Urinary bladder (tissue), 4 donors: ENCODE data around the gene RPL36AL. TPM values are rescaled to one million over a fixed set of nuclear protein-coding genes. Genes with fewer than 3 reads are reported as not detected.

Source experiments
- DNase-seq: peaks from one replicate; pipeline ENCODE4 v3.0.0-alpha.2; 2015; ENCODE audit errors: extremely low spot score
- H3K27ac ChIP-seq: one replicate; pipeline ENCODE4 v1.5.1; 2013; ENCODE audit warnings: low read depth, mild to moderate bottlenecking, moderate library complexity
- H3K36me3 ChIP-seq: one replicate; pipeline ENCODE4 v1.6.1; 2013; ENCODE audit warnings: mild to moderate bottlenecking, moderate library complexity; ENCODE audit not compliant: insufficient read depth
- H3K4me1 ChIP-seq: one replicate; pipeline ENCODE4 v1.6.1; 2013; ENCODE audit warnings: mild to moderate bottlenecking, moderate library complexity; ENCODE audit not compliant: insufficient read depth
- H3K4me3 ChIP-seq: one replicate; pipeline ENCODE4 v1.5.1; 2013; ENCODE audit warnings: low read depth, low read length
- WGBS: extraction: QIAGEN DNeasy Blood & Tissue Kit; methylation state at CpG from one replicate; pipeline ENCODE4 v1.1.7; 2013; 5-methylcytosine and 5-hydroxymethylcytosine counted together
- polyA plus RNA-seq: library from polyadenylated mRNA; stranded (reverse); fragments of 200-250 nt; gene quantifications from one replicate; pipeline ENCODE4 v1.2.3, GENCODE V29; 2013
- small RNA-seq: library from RNA; depleted of rRNA; stranded (forward); fragments of <200 nt; gene quantifications from one replicate; pipeline ENCODE3, GENCODE V24; 2014
- total RNA-seq: library from RNA; depleted of rRNA; stranded (reverse); fragments of >200 nt; gene quantifications from one replicate; pipeline ENCODE4 v1.2.3, GENCODE V29; 2014
- donor health status: healthy with polysubstance abuse.
- donor health status: healthy.

Gene RPL36AL
- total and polyA plus RNA-seq, 2 donors, result 122 to 349 TPM

- H3K4me3 ChIP-seq, result no peak overlapping the region
- 91% methylated on average over 4 of the region's 4 CpGs for WGBS
- peaks cover 8% of the 10 kb centered on the region for H3K36me3 ChIP-seq
These were observed 38.1 kb downstream of the RPL36AL start for GRCh38 chr14:49582113-49582977.

DNA sequence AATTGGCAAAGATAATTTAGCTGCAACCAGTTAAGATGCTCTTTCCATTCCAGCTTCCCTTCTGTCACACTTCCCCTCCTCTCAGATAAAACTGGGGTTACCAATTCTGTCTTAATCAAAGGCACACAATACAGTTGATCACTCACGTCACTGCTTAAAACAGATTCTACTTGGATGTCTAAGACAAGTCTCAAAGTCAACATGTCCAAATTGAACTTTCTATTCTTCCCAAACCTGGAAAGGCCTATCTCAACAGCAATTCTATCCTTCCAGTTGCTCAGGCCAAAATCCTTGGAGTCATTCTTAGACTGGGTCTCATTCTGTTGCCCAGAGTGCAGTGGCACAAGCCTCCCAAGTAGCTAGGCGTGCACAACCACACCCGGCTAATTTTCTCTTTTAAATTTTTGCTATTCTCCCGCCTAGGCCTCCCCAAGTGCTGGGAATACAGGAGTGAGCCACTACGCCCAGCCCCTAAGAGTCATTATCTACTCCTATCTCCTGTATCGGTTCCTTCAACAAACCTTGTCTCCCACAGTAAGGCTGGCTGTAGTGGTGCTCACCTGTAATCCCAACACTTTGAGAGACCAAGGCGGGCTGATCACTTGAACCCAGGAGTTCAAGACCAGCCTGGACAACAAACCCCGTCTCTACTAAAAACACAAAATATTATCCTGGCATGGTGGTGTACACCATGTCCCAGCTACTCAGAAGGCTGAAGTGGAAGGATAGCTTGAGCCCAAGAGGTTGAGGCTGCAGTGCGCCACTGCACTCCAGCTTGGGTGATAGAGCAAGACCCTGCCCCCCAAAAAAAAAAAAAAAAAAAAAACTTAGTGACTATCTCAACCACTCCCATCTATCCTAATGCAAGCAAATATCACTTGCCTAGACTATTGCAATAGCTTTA lies 39.0 kb downstream of the RPL36AL start:
- no peak overlapping the region for H3K27ac ChIP-seq
- WGBS, result 85% methylated on average over 9 of the region's 9 CpGs
- no peaks in the 10 kb centered on the region for H3K4me1 ChIP-seq
- no peak for DNase-seq
- no peak overlapping the region for H3K4me3 ChIP-seq
- peaks cover 9% of the 10 kb centered on the region for H3K36me3 ChIP-seq

More at GRCh38 chr14:49582113-49582977, 38.1 kb downstream of the RPL36AL start:
- no peak for DNase-seq
- Histone ChIP-seq H3K27ac (no peak overlapping the region), H3K4me1 (no peaks in the 10 kb centered on the region)

DNA sequence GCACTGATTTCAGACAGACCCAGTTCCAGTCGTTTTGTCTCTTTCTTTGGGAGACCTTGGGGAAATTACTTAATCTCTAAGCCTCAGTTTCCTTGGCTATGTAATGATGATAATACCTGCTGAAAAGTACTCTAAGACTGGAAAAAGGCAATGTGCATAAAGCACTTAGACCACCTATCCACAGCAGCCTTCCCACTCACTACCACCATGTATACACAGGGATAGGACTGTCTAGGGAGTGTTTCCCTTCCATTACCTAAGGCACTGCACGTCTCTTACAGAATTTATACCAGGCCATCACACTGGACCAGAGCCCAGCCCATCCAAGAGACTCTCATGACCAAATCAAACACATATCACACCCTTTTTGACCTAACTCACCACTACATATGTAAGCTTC lies 40.6 kb downstream of the RPL36AL start:
- DNase-seq, result no peak
- Histone ChIP-seq H3K36me3 (peaks cover 10% of the 10 kb centered on the region), H3K4me3 (no peak overlapping the region), H3K27ac (no peak overlapping the region), H3K4me1 (no peaks in the 10 kb centered on the region)
- 86% methylated on average over 2 of the region's 2 CpGs for WGBS

DNA sequence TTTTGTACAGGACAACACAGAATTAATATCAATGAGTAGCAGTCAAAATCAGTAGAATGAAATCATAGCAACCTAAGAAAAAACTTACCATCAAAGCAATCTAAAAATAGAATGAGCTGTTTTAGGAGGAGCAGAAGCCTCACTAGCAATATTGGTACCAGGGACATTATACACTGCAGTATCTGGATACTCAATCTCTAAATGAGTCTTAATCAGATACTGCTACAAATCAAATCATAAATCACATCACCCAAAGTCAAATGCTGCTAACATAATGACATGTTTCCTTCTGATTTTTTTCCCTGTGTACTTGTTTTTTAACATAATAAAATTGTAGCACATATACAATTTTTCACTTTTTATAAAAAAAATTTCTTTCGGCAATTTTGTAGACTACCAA lies 42.3 kb downstream of the RPL36AL start:
- Histone ChIP-seq H3K4me1 (no peaks in the 10 kb centered on the region), H3K4me3 (no peak overlapping the region), H3K36me3 (peaks cover 10% of the 10 kb centered on the region), H3K27ac (no peak overlapping the region)
- no peak for DNase-seq
- 98% methylated on average over 1 of the region's 1 CpG for WGBS

- WGBS, result 90% methylated on average over 5 of the region's 5 CpGs
- Histone ChIP-seq H3K27ac (no peak overlapping the region), H3K4me3 (no peak overlapping the region), H3K36me3 (peaks cover 6% of the 10 kb centered on the region), H3K4me1 (no peaks in the 10 kb centered on the region)
- DNase-seq, result no peak
These were observed 46.4 kb downstream of the RPL36AL start for GRCh38 chr14:49574038-49574437.

GRCh38 chr14:49569281-49569680 lies 51.1 kb downstream of the RPL36AL start:
- no peak for DNase-seq
- no peaks in the 10 kb centered on the region for H3K4me1 ChIP-seq
- no peak overlapping the region for H3K27ac ChIP-seq
- H3K4me3 ChIP-seq, result no peak overlapping the region
- H3K36me3 ChIP-seq, result peaks cover 1% of the 10 kb centered on the region
- 84% methylated on average over 3 of the region's 3 CpGs for WGBS

Small RNA genes lying within 50 kb of the gene (small RNA-seq; reads per million reads assigned to genes)
- gene AL139099.3 (not detected), gene AL139099.4 (not detected), gene RF00019 (not detected)

Other genes with a start within 250 kb of the RPL36AL start
- 1,469 TPM for gene RPS29, start 34.2 kb downstream of the RPL36AL start, total RNA-seq
- gene RPS29, start 34.2 kb downstream of the RPL36AL start, polyA plus RNA-seq, result 2,986 TPM
- gene LRR1, start 21.7 kb downstream of the RPL36AL start, total RNA-seq, result 19.2 TPM
- 8.6 TPM for gene LRR1, start 21.7 kb downstream of the RPL36AL start, polyA plus RNA-seq
- 43.5 TPM for gene MGAT2, start 173 bp upstream of the RPL36AL start, total RNA-seq
- 20.5 TPM for gene MGAT2, start 173 bp upstream of the RPL36AL start, polyA plus RNA-seq
- 9.1 TPM for gene DNAAF2, start 14.6 kb upstream of the RPL36AL start, total RNA-seq
- gene DNAAF2, start 14.6 kb upstream of the RPL36AL start, polyA plus RNA-seq, result 6.4 TPM
- 25.5 TPM for gene POLE2, start 67.6 kb upstream of the RPL36AL start, total RNA-seq
- gene POLE2, start 67.6 kb upstream of the RPL36AL start, polyA plus RNA-seq, result 3.2 TPM
- 21.6 TPM for gene KLHDC1, start 72.5 kb upstream of the RPL36AL start, total RNA-seq
- gene KLHDC1, start 72.5 kb upstream of the RPL36AL start, polyA plus RNA-seq, result 4.2 TPM
- 127 TPM for gene KLHDC2, start 147.5 kb upstream of the RPL36AL start, total RNA-seq
- 82.2 TPM for gene KLHDC2, start 147.5 kb upstream of the RPL36AL start, polyA plus RNA-seq
- gene NEMF, start 232.2 kb upstream of the RPL36AL start, total RNA-seq, result 171 TPM
- gene NEMF, start 232.2 kb upstream of the RPL36AL start, polyA plus RNA-seq, result 32.2 TPM